Endothelial cell of umbilical vein (primary cell): ENCODE measurements around the gene CPSF3. TPM values are rescaled to one million over a fixed set of nuclear protein-coding genes. Genes with fewer than 3 reads are reported as not detected.

ENCODE experiments used
- BruUV-seq: library from RNA; stranded (reverse); fragments of 400-500 nt; replicated peaks from 2 replicates; lab custom pipeline; 2021; lab: Mats Ljungman, UMichigan
- CTCF ChIA-PET: fragments of 300-600, 350-600 bp; sonication (Branson Sonifier 250); formaldehyde crosslinking; loops from one replicate; lab custom pipeline; 2021; ENCODE audit warnings: antibody characterized with exemption, inconsistent platforms; lab: Charles Lee
- POLR2A ChIA-PET: fragments of 300-600, 350-600 bp; sonication (Branson Sonifier 250); formaldehyde crosslinking; loops from one replicate; lab custom pipeline; 2021; ENCODE audit warnings: antibody characterized with exemption, inconsistent platforms; lab: Charles Lee
- DNase-seq: peaks from one replicate; pipeline ENCODE4 v3.0.0-alpha.2; 2011; ENCODE audit warnings: low read depth, low spot score
- FAIRE-seq: peaks from 2 replicates; lab custom pipeline; 2011; peaks lifted over from hg19 to GRCh38; lab: Jason Lieb, UNC
- H2AFZ ChIP-seq: 2 replicates; pipeline ENCODE4 v1.6.0; 2012; ENCODE audit warnings: low read depth, low read length, control low read depth, inconsistent platforms
- H3K27ac ChIP-seq: 2 replicates; pipeline ENCODE4 v1.5.1; 2011; ENCODE audit warnings: low read depth, mild to moderate bottlenecking, control low read depth, low read length, moderate library complexity; ENCODE audit not compliant: insufficient read depth
- H3K27me3 ChIP-seq, 2 experiments: 2 replicates each; pipeline versions ENCODE4 v1.6.0 to v1.6.1; 2011; ENCODE audit warnings: low read length in 2 of 2, mixed read lengths in 1 of 2; ENCODE audit not compliant: control insufficient read depth in 2 of 2, insufficient read depth in 2 of 2
- H3K36me3 ChIP-seq, 2 experiments: 2 replicates in 1 of 2; 3 replicates in 1 of 2; pipeline ENCODE4 v1.5.1; 2011; ENCODE audit warnings: low read length in 2 of 2, mild to moderate bottlenecking in 1 of 2, moderate library complexity in 1 of 2; ENCODE audit not compliant: control insufficient read depth in 2 of 2, insufficient read depth in 2 of 2; ENCODE audit errors: extremely low read depth in 1 of 2
- H3K4me1 ChIP-seq: 3 replicates; pipeline ENCODE4 v1.5.1; 2011; ENCODE audit warnings: mild to moderate bottlenecking, low read length; ENCODE audit not compliant: control insufficient read depth, insufficient read depth; ENCODE audit errors: extremely low read depth
- H3K4me2 ChIP-seq: 2 replicates; pipeline ENCODE4 v1.6.1; 2011; ENCODE audit warnings: low read length, control low read depth, mixed read lengths; ENCODE audit not compliant: insufficient read depth
- H3K4me3 ChIP-seq, 3 experiments: fragments of 200-600 bp in 1 of 3; sonication (generic), shearing (Covaris generic) in 1 of 3; replicated peaks in 1 of 3; 2 replicates each; pipeline ENCODE4 v1.5.1; 2011 to 2016; ENCODE audit warnings: control low read depth in 3 of 3, low read length in 3 of 3, mild to moderate bottlenecking in 2 of 3, inconsistent platforms in 1 of 3, low read depth in 1 of 3, moderate library complexity in 1 of 3; ENCODE audit not compliant: insufficient read depth in 1 of 3
- H3K79me2 ChIP-seq: 2 replicates; pipeline ENCODE4 v1.6.0; 2012; ENCODE audit warnings: low read length, inconsistent platforms; ENCODE audit not compliant: control insufficient read depth, insufficient read depth
- H3K9ac ChIP-seq: replicated peaks from 2 replicates; pipeline ENCODE3; 2011; ENCODE audit warnings: low read length, control low read depth; ENCODE audit not compliant: insufficient read depth; ENCODE audit errors: extremely low read depth
- H3K9me1 ChIP-seq: replicated peaks from 3 replicates; pipeline ENCODE4 v1.6.0; 2011; ENCODE audit warnings: mild to moderate bottlenecking, low read length; ENCODE audit not compliant: control insufficient read depth, insufficient read depth; ENCODE audit errors: extremely low read depth
- H3K9me3 ChIP-seq: replicated peaks from 2 replicates; pipeline ENCODE4 v1.5.1; 2012; ENCODE audit warnings: low read length, inconsistent platforms; ENCODE audit not compliant: control insufficient read depth, insufficient read depth
- H4K20me1 ChIP-seq: replicated peaks from 2 replicates; pipeline ENCODE3; 2011; ENCODE audit warnings: mild to moderate bottlenecking, low read length; ENCODE audit not compliant: control insufficient read depth, insufficient read depth; ENCODE audit errors: extremely low read depth
- EZH2 ChIP-seq: IDR thresholded peaks from 2 replicates; pipeline ENCODE4 v1.6.1; 2012; ENCODE audit warnings: borderline replicate concordance, low read depth, mild to moderate bottlenecking, moderate library complexity, low read length, inconsistent platforms; ENCODE audit not compliant: severe bottlenecking
- FOS ChIP-seq: IDR thresholded peaks from 2 replicates; pipeline ENCODE4 v1.6.1; 2011; ENCODE audit warnings: mild to moderate bottlenecking, low read length, moderate library complexity, borderline replicate concordance; ENCODE audit not compliant: insufficient read depth
- GATA2 ChIP-seq: IDR thresholded peaks from 2 replicates; pipeline ENCODE4 v1.7.0; 2011; ENCODE audit warnings: low read depth, mild to moderate bottlenecking, moderate library complexity, mixed read lengths, low read length; ENCODE audit not compliant: insufficient read length, insufficient read depth
- JUN ChIP-seq: IDR thresholded peaks from 2 replicates; pipeline ENCODE4 v1.6.1; 2011; ENCODE audit warnings: borderline replicate concordance, low read depth; ENCODE audit not compliant: insufficient read length, insufficient read depth
- MYC ChIP-seq: IDR thresholded peaks from one replicate; pipeline ENCODE4 v1.6.1; 2011; ENCODE audit warnings: mild to moderate bottlenecking, low read depth, low read length
- POLR2A ChIP-seq: IDR thresholded peaks from 2 replicates; pipeline ENCODE4 v1.6.1; 2012; ENCODE audit warnings: low read depth, mild to moderate bottlenecking, control low read depth, low read length
- POLR2AphosphoS5 ChIP-seq: IDR thresholded peaks from 2 replicates; pipeline ENCODE4 v1.6.1; 2012; ENCODE audit warnings: low read depth, mild to moderate bottlenecking, control low read depth, low read length, moderate library complexity; ENCODE audit not compliant: insufficient read depth
- dilution Hi-C: fragments of 300-500 bp; cut with MboI; formaldehyde crosslinking; loops from one replicate; pipeline ENCODE4 v1.15.0; 2019; ENCODE audit warnings: low sequenced_read_pairs; ENCODE audit not compliant: extremely low pct_ligation_motif_present
- intact Hi-C: fragments of 100-400 bp; cut with micrococcal nuclease; formaldehyde crosslinking; loops from one replicate; pipeline ENCODE4 v1.10.0; 2022
- polyA plus RNA-seq, 4 experiments: library from polyadenylated mRNA; depleted of rRNA in 3 of 4; stranded (reverse) in 3 of 4; unstranded in 1 of 4; fragments of >200 nt; gene quantifications; 2 replicates each; pipeline versions ENCODE4 v1.2.1 to v1.2.3, GENCODE V29; 2011 to 2012; ENCODE audit warnings: missing spikeins in 1 of 4
- total RNA-seq: library from RNA; stranded (reverse); gene quantifications from 2 replicates; pipeline ENCODE4 v1.2.3, GENCODE V29; 2021
- TF ChIP-seq, protein P1 (sequence below): IDR thresholded peaks from 2 replicates; pipeline ENCODE4 v1.6.1; 2011; ENCODE audit not compliant: insufficient read depth, insufficient read length
- TF ChIP-seq, protein P2 (sequence below), 2 donors: IDR thresholded peaks; 1 replicate in 1 of 2; 2 replicates in 1 of 2; pipeline ENCODE4 v1.5.1; 2011; ENCODE audit warnings: low read length in 2 of 2, mild to moderate bottlenecking in 2 of 2, moderate library complexity in 2 of 2, control low read depth in 1 of 2, inconsistent platforms in 1 of 2, low read depth in 1 of 2; ENCODE audit not compliant: insufficient read depth in 1 of 2; ENCODE audit errors: extremely low read depth in 1 of 2

Gene CPSF3
- total and polyA plus RNA-seq, 2 donors (not counting 3 experiments of a cell fraction or from before 2014, with no cell fraction given): 13.7 to 35.6 TPM

GRCh38 chr2:9400268-9401058, 23.0 kb upstream of the CPSF3 start:
- H3K79me2 ChIP-seq: no peaks in the 10 kb centered on the region
- no peak for DNase-seq
- no peak overlapping the region for H2AFZ ChIP-seq
- ChIA-PET CTCF (interaction anchor here (1.6 kb wide), 1 partner anchor 13 kb away, joined by 3 read pairs; no protein-coding TSS in a partner anchor), POLR2A (no interaction called here)
- no peaks in the 10 kb centered on the region for H3K9me1 ChIP-seq
- no peaks in the 10 kb centered on the region for H3K9me3 ChIP-seq
- FAIRE-seq: no peak
- H3K9ac ChIP-seq: no peak overlapping the region
- H4K20me1 ChIP-seq: no peaks in the 10 kb centered on the region
- BruUV-seq: no TSS peak
- TF ChIP-seq, protein P1, sequence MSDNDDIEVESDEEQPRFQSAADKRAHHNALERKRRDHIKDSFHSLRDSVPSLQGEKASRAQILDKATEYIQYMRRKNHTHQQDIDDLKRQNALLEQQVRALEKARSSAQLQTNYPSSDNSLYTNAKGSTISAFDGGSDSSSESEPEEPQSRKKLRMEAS: no peak
- TF ChIP-seq FOS: no peak
- TF ChIP-seq POLR2A: no peak
- TF ChIP-seq EZH2: no peak
- TF ChIP-seq POLR2AphosphoS5: no peak
- TF ChIP-seq MYC: no peak
- TF ChIP-seq JUN: no peak
- TF ChIP-seq GATA2: no peak
- TF ChIP-seq, protein P2, sequence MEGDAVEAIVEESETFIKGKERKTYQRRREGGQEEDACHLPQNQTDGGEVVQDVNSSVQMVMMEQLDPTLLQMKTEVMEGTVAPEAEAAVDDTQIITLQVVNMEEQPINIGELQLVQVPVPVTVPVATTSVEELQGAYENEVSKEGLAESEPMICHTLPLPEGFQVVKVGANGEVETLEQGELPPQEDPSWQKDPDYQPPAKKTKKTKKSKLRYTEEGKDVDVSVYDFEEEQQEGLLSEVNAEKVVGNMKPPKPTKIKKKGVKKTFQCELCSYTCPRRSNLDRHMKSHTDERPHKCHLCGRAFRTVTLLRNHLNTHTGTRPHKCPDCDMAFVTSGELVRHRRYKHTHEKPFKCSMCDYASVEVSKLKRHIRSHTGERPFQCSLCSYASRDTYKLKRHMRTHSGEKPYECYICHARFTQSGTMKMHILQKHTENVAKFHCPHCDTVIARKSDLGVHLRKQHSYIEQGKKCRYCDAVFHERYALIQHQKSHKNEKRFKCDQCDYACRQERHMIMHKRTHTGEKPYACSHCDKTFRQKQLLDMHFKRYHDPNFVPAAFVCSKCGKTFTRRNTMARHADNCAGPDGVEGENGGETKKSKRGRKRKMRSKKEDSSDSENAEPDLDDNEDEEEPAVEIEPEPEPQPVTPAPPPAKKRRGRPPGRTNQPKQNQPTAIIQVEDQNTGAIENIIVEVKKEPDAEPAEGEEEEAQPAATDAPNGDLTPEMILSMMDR (IDR thresholded peaks at IDR 0.05; ENCODE audit: extremely low read depth in 1 of 2, insufficient read depth in 1 of 2, low read depth in 1 of 2, low read length in 2 of 2): no peak
- no peaks in the 10 kb centered on the region for H3K27me3 ChIP-seq
- H3K36me3 ChIP-seq: peaks cover 13 to 41% of the 10 kb centered on the region in 2 experiments
- intact Hi-C loops (no loop called here), dilution Hi-C loops (no loop called here)
- H3K4me2 ChIP-seq: no peak overlapping the region
- H3K27ac ChIP-seq: no peak overlapping the region
- H3K4me1 ChIP-seq: no peaks in the 10 kb centered on the region
- no peak overlapping the region for H3K4me3 ChIP-seq
